ENCODE results near the gene TNP2. TPM values are rescaled to one million over a fixed set of nuclear protein-coding genes. Genes with fewer than 3 reads are reported as not detected.

TNP2 gene
- total RNA-seq, 1 experiment from 2014 or later = not detected

GRCh38 chr16:11295672-11296071 is 26.5 kb upstream of the TNP2 start:
- H3K27ac ChIP-seq (ENCODE audit: low read length) = no peak overlapping the region
- DNase-seq (ENCODE audit: low read depth, low spot score) (no peak), ATAC-seq (no peak)
- POLR2A ChIA-PET = no interaction called here
- H3K36me3 ChIP-seq (ENCODE audit: control insufficient read depth, insufficient read depth, low read length) = no peaks in the 10 kb centered on the region
- CTCF ChIA-PET = no interaction called here
- H3K4me3 ChIP-seq (ENCODE audit: low read depth in 2 of 2, low read length in 2 of 2) = no peak overlapping the region
- no peaks in the 10 kb centered on the region for H3K27me3 ChIP-seq (ENCODE audit: control insufficient read depth, insufficient read depth, low read length)
- no peaks in the 10 kb centered on the region for H3K9me3 ChIP-seq (ENCODE audit: control insufficient read depth, insufficient read depth, low read depth, low read length)
- in situ Hi-C loops (cut with HindIII; ENCODE audit: low pct_unique_long_range_greater_than_20kb, low sequenced_read_pairs) = no loop called here
- peaks cover 15% of the 10 kb centered on the region for H3K4me1 ChIP-seq (ENCODE audit: control insufficient read depth, insufficient read depth, low read length)
- TF ChIP-seq POLR2AphosphoS5 (IDR thresholded peaks at IDR 0.05; ENCODE audit: low read depth, low read length) (no peak), CTCF (IDR thresholded peaks at IDR 0.05) (no peak), SIN3A (IDR thresholded peaks at IDR 0.05; ENCODE audit: borderline replicate concordance, insufficient read depth, low read depth, low read length) (no peak), REST (IDR thresholded peaks at IDR 0.05; ENCODE audit: insufficient read depth in 1 of 2, low read depth in 2 of 2, low read length in 1 of 2) (no peak), TCF7L2 (IDR thresholded peaks at IDR 0.05; ENCODE audit: low read depth, low read length) (no peak)
- no TSS peak for BruUV-seq (replicated peaks)
- intact Hi-C loops (cut with micrococcal nuclease; ENCODE audit: unreplicated experiment) = no loop called here

- H3K9me3 ChIP-seq (ENCODE audit: control insufficient read depth, insufficient read depth, low read depth, low read length) = no peaks in the 10 kb centered on the region
- no peak overlapping the region for H3K27ac ChIP-seq (ENCODE audit: low read length)
- H3K4me3 ChIP-seq (ENCODE audit: low read depth in 2 of 2, low read length in 2 of 2) = no peak overlapping the region
- in situ Hi-C loops (cut with HindIII; ENCODE audit: low pct_unique_long_range_greater_than_20kb, low sequenced_read_pairs) = no loop called here
- H3K36me3 ChIP-seq (ENCODE audit: control insufficient read depth, insufficient read depth, low read length) = no peaks in the 10 kb centered on the region
- H3K27me3 ChIP-seq (ENCODE audit: control insufficient read depth, insufficient read depth, low read length) = no peaks in the 10 kb centered on the region
- ChIA-PET POLR2A (no interaction called here), CTCF (no interaction called here)
- ATAC-seq (no peak), DNase-seq (ENCODE audit: low read depth, low spot score) (no peak)
- peaks cover 9% of the 10 kb centered on the region for H3K4me1 ChIP-seq (ENCODE audit: control insufficient read depth, insufficient read depth, low read length)
- intact Hi-C loops (cut with micrococcal nuclease; ENCODE audit: unreplicated experiment) = no loop called here
- TF ChIP-seq POLR2AphosphoS5 (IDR thresholded peaks at IDR 0.05; ENCODE audit: low read depth, low read length) = no peak
- no peak for TF ChIP-seq TCF7L2 (IDR thresholded peaks at IDR 0.05; ENCODE audit: low read depth, low read length)
- TF ChIP-seq CTCF (IDR thresholded peaks at IDR 0.05) = no peak
- TF ChIP-seq SIN3A (IDR thresholded peaks at IDR 0.05; ENCODE audit: borderline replicate concordance, insufficient read depth, low read depth, low read length) = no peak
- no peak for TF ChIP-seq REST (IDR thresholded peaks at IDR 0.05; ENCODE audit: insufficient read depth in 1 of 2, low read depth in 2 of 2, low read length in 1 of 2)
- no TSS peak for BruUV-seq (replicated peaks)
These were observed 23.1 kb upstream of the TNP2 start for GRCh38 chr16:11292076-11292748.

Data from Panc1 (cell line).